Medulla oblongata (tissue), 1 donor: ENCODE measurements around the gene RPL29.
"Not testable (repeated sequence)": the region's sequence is repeated elsewhere in the genome, so short reads cannot be mapped to it uniquely, and the experiment has no call there.

Experiments
- DNase-seq: peaks from one replicate; pipeline ENCODE4 v3.0.0-alpha.2; 2015; ENCODE audit errors: extremely low spot score

RPL29 gene

DNA sequence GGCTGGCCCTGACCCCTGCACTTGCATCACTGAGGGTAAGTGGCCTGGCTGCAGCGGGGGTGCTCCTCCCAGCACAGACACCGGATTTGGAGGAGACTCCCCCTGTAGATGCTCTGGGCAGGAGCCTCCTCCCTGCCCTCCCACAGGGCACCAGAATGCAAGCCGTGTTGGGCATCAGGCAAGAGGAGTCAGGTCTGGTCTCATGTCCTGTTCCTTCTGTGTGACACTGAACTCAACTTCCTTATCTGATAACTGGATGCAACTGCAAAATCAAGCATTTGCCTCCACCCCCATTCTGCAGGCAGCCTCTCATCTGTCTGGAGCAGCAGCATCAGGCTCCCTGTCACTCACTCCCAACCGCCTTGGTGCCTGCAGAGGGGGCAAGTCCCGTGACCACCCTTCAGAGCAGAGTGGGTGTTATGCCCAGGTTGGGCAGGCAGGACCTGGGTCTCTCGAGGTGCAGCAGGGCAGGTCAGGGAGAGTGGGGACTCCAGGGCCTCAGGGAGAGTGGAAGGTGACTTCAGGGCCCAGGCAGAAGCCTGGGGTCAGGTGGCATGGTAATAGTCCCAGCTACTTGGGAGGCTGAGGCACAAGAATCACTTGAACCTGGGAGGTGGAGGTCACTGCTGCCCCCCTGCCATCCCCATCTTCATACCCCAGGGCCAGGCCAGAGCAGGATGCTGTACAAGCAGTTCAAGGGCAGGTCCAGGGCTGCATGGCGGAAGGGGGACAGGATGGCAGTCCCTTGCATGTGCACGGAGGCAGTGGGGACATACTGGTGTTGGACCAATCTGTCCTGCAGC is 10.5 kb upstream of the RPL29 start:
- no peak for DNase-seq

DNA sequence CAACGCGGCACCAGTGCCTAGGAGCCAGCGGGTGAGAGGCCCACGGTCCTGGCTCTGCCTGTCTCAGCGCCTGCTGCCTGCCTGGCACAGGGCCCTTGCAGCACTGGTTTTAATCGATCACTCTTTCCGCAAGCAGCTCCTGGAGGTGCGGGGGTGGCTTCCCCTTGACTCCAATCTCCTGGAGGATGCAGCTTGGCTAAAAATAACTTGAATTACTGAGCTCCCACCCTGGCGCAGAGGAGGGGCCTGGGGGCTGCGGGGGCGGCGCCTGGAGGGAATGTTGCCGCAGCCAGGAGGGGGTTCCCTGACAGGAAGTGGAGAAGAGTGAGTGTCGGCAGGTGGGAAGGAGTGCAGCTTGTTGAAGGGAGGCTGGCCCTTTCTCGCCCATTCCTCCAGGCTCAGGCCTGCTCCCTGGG is 9.9 kb upstream of the RPL29 start:
- peak; percentile 41 for DNase-seq

DNA sequence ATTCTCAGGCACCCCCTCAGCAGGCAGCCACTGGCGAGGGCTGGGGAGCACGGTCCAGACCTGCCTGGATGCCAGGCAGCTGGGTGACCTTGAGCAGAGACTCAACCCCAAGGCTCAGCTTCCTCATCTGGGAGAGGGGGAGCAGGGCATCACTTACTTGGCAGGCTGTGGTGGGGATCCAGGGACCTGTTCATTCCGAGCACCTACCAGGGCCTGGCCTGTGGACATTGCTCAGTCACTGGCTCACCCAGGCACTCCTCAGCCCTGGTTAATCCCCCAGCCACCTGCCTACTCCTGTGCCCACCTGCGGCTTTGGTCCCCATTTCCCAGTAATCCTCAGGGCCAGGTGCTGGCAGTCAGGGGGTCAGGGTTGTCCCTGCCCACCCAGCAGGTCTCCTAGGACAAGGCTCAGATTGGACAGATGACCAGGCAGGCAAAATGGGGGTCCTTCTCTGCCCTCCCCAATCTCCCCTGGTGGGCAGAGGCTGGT is 9.3 kb upstream of the RPL29 start:
- no peak for DNase-seq

DNA sequence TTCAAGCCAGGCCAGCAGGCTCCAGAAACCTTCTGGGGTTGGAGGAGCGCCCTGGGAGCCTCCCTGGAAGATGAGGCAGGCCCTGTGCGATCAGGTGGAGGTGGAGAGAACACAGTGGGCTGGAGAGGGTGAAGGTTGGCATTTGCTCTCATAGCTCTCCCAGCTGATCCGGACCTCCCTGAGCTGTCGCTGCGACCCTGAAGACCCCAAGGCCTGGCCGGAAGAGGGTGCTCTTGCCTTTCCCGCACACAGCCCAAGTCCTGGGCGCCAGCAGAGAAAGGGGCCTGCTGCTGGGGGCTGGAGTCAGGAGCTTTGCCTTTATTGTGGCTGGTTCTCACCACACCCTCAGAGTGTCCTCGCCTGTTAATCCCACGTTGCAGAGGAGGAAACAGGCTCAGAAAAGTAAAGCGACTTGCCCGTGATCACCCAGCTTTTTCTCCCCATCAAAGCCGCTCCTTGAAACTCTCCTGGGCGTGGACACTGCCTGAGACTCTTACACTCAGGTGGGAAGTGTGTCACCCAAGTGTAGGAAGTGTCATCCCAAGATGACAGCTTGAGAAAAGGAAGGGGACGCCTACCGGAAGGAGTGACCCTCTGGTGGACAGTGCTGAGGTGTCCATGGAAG is 8.6 kb upstream of the RPL29 start:
- DNase-seq, result peak; percentile 80

DNA sequence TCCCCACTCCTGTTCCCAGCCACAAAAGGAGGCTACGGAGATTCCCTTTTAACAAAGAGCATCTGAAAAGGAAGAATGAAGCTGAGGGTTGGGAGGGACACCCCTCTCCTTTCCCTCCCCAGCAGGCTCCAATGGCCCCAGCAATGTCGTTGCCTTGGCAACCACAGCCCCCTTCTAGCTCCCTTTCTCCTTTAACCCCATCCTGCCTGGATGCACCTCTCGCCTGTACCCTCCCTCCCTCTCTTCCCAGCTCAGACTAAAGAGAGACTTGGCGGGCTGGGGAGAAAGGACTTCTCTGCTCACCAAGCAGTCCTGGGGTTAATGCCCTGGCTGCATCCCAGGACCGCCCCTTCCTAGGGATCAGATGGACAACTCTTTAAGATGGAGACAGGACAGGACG is 7.1 kb upstream of the RPL29 start:
- DNase-seq, result no peak

DNA sequence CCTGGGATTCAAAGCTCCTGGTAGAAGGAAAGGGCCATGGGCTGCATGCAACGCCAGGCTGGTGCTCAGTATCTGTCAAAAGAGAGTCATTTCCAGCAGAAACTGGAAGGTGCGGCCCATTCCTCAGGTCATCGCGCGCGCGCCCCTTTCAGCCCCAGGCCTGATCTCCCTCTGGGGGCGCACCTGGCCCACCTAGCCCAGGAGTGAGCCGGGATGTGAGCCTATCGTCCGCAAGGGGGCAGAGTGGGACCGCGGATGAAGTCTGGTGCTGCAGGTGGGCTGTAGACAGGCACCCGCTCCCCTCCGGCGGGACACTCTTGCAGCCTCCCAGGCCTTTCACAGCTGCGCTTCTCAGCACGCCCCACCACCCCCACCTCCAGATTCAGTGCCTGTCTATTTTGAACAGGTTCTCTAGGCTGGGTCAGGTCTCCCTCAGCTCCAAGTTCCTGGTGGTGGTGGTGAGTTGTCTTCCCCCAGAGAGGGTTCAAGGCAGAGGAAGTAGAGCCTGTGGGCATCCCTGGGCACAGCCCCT is 5.8 kb upstream of the RPL29 start:
- peak; percentile 79 for DNase-seq

DNA sequence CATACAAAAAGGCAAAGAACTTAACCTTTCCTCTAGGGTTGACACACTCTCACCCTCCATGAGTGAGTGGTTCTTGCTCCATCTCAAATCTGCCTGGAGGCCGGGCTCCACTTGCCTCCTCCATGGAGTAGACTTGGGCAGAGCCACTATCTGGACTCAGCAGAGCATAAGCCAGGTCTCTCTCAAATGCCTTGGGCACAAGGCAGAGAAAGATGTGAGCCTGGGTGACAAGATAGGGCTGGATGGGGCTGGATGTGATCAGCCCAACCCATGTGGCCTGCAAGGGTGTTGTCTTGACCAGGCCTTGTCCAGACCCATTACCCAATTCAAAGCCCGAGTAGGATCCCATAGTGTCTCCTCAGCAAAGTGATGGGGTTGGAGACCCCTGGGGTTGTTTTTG is 4.2 kb upstream of the RPL29 start:
- DNase-seq, result no peak

DNA sequence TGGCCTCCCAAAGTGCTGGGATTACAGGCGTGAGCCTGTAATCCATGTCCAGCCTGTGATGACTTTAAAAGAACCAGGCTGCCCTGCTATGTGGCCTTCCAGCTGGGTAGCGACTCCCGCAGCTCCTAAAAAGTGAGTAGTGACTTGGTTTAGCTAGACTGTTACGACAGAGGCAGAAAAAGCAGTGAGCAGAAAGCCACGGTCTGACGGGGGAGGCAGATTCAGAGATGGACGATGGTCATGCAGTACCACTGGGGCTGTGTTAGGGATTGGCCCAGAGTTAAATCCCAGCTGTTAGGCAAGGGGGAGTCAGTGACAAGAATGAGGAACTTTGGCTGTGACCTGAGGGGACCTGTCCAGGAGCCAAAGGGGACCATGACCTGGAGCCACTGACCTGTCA is 3.1 kb upstream of the RPL29 start:
- no peak for DNase-seq

DNA sequence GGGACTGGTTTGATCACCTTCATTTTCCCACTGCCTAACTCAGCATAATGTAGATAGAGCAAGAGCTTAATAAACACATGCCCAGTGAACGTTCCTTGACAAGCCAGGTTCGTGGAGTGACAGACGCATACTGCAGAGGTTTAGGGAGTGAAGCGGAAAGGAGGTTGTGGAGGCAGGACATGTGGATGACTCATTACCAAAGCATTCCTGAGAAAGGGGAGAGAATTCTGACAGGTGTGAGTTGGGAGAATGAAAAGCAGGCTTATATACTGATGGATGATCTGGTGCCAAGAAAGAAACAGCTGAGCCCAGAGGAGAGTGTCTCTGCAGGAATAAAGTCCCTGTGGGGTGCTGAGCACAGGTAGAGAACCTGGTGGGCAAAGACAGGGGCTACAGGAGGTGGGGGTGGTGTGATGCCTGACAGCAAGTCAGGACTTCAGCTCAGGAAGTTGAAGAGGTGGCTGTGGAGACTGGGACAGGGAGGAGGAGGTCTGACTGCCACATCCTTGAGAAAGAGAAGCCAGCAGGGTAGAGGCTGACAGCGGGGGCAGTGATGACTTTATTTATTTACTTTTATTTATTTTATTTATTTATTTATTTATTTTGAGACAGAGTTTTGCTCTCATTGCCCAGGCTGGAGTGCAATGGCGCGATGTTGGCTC is 2.4 kb upstream of the RPL29 start:
- DNase-seq, result no peak

DNA sequence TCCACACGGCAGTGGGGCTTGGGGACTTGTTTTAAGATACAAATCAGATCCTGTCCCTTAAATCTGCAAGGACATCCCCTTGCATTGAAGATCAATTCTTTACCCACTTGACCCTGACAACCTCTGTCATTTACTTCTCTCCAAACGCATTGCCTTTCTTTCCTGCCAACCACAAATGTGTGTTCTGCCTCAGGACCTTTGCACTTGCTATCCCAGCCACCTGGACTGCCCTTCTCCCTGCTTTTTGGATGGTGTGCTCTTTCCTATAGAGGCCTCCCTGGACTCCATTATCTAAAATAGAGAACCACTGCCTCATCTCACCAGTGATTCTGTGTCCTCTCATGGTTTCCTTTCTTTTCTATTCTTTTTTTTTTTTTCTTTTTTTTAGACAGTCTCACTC is 1.5 kb upstream of the RPL29 start:
- DNase-seq, result no peak

DNA sequence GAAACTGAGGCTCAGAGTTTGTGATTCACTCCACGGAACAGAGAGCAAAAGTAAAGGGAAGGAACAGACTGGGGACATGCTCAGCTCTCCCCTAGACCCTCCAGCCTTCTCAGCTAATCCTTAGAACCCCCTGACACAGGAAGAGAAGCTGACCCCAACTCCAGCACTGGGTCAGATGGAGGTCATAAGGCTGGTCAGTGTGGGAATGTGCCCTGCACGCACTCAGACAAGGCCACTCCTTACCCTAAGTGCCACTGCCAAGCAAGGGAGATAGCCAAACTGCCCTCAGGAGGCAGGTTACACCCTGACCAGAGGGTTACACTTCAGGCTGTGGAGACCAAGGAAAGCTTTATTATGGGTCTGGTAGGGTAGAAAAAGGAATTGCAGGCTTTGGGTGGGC is 1.2 kb downstream of the RPL29 start:
- DNase-seq, result no peak

DNA sequence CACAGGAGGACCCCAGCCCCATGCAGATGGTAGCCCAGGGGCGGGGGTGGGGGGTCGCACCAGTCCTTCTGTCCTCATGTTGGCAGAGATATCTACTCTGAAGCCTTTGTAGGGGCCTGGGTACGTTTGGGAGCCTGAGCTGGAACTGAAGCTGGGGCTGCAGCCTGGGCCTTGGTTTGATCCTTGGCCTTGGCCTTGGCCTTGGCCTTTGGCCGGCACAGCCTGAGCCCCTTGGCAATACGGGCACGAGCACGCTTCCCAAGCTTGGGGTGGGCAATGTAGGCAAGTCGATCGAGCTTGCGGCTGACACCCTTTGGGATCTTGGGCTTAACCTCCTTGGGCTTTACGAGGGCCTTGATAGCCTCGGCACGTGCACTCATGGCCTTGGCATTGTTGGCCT is 2.0 kb downstream of the RPL29 start:
- not testable (repeated sequence) for DNase-seq

DNA sequence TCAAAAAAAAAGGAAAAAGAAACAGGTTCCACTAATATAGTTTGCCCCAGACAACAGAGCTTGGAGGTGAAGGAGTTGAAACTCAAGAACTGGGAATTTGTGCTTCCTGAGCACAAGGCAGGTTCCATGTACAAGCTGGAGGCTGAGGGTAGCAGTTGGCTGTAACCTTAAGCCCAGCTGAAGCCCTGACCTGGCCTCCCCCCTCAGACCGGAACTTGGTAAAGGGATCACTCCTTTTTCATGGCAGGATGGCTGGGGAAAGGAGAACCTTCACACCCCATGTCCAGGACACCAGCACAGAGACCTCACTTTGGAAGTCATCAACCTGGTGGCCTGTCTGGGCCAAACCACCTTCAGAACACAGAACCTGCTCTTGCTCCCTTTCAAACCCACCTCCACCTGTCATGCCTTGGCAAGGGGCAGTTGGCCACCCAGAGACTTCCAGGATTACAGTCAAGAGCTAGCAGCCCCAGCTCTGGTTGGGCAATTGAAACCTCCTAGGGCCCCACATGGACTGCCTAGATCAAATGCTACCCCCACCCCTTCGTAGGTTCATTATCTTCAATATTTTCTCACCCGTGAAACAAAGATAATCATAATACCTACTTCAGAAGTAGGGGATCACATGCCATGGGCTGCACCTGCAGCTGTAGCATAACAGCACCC is 3.5 kb downstream of the RPL29 start:
- DNase-seq, result no peak

DNA sequence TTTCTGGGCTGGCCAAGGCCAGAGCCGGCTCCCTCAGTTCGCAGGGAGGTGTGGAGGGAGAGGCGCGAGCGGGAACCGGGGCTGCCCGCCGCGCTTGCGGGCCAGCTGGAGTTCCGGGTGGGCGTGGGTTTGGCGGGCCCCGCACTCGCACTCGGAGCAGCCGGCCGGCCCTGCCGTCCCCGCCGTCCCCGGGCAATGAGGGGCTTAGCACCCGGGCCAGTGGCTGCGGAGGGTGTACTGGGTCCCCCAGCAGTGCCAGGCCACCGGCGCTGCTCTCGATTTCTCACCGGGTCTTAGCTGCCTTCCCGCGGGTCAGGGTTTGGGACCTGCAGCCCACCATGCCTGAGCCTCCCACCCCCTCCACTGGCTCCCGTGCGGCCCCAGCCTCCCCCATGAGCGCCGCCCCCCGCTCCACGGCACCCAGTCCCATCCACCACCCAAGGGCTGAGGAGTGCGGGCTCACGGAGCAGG is 5.2 kb downstream of the RPL29 start:
- not testable (repeated sequence) for DNase-seq

DNA sequence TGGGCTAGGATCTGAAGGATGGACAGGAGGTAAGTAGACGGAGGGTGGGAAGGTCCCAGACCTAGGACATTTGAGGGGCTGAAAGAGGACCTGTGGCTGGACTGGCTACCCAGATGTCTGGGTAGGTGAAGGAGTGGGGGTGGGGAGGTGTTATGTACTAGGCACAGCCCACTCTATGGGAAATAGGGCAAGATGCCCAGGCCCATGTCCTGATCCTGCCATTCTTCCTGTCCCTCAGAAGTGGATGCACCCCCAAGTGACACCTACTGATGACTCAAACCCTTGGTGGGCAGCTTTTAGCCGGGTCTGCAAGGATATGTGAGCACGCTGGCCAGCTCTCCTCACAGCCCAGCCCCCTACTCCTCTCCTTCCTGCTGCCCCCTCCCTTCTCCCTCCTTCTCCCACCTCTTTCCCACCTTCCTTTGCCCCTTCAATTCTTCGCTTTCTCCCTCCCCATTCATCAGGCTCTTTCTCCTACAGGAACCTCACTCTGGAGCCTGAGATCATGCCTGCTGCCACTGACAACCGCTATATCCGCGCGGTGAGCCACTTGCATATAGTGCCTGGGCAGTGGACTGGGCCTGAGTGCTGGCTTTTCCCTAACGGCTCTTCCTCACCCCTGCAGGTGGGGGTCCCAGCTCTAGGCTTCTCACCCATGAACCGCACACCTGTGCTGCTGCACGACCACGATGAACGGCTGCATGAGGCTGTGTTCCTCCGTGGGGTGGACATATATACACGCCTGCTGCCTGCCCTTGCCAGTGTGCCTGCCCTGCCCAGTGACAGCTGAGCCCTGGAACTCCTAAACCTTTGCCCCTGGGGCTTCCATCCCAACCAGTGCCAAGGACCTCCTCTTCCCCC is 7.2 kb downstream of the RPL29 start:
- DNase-seq, result no peak

DNA sequence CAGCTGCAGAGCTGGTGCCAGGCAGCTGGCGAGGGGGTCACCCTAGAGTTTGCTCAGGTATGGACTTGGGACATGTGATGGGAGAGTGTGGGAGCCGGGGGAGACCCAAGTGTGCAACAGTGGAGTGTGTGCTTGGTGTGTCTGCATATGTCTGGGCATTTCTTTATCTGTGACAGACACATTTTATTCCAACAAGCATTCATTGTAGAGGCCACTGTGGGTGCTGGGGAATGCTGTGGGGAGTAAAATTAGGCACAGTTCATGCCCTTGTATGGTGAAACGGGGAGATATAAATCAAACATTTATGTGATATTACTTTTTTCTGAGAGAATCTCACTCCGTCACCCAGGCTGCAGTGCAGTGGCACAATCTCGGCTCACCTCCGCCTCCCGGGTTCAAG is 8.1 kb downstream of the RPL29 start:
- no peak for DNase-seq

DNA sequence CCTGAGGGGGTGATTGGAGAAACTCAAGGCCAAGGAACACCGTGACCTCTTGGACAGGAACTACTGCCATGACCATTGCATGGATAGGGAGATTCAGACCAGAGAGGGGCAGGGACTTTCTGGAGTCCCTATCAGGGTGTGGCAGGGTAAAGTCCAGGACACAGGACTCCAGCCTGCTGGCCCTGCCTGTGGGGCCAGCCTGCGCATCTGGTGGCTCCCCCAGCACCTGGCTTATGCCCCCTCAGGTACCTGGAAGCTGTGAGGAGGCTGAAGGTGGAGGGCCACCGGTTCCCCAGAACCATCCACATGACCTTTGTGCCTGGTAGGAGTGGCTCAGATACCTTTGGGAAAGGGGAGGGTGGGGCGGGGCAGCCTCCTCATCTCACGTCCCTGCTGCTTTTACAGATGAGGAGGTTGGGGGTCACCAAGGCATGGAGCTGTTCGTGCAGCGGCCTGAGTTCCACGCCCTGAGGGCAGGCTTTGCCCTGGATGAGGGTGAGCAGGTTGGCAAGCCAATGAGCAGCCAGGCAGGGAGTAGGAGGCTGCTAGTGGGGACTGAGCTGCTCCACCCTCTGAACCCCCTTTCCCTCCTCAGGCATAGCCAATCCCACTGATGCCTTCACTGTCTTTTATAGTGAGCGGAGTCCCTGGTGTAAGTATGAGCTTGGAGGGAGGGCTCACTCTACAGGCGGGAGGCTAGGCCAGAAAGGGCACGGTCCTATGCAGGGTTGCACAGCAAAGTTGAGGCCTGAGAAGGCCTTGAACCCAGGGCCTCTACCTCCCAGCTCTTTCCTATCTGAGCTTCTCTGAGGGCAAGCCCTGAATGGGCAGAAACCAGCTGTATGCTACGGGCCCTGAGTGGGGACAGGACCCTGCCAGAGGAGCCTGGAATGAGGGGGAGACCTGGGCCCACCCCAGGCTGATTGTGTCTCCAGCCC is 9.4 kb downstream of the RPL29 start:
- DNase-seq, result no peak

DNA sequence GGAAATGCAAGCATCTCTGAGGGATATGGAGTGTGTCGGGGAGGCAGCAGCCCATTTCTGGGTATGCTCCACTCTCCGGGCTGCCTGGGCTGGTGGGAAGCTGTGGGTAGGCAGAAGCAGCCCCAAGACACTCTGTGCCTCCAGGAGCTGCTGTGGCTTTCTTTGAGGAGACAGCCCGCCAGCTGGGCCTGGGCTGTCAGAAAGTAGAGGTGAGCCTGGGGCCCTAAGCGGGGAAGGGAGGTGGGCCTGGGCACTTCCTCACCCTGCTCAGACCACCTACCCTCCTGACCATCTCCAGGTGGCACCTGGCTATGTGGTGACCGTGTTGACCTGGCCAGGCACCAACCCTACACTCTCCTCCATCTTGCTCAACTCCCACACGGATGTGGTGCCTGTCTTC is 10.6 kb downstream of the RPL29 start:
- no peak for DNase-seq

DNA sequence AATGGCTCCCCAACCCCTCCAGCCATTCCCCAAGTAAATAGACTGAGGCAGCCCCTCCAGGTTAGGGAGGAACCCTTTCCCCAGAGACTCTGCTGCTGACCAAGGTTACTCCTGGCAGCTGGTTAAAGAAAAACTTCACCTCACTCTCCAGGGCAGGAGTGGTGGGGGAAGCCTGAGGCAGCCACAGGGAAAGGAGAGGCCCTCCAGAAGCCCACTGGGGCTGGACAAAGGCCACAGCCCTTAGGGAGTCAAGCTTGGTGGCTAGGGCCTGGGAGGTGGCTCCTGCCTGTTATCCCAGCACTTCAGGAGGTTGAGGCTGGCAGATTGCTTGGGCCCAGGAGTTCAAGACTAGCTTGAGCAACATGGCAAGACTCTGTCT is 11.4 kb downstream of the RPL29 start:
- DNase-seq, result no peak
